Retinal pigment epithelial cell (primary cell): ENCODE measurements around the gene OSBPL10.

Source experiments
- DNase-seq: peaks from one replicate; pipeline ENCODE4 v3.0.0-alpha.2; 2010; ENCODE audit warnings: low read depth
- H3K4me3 ChIP-seq: 2 replicates; pipeline ENCODE4 v1.5.1; 2011; ENCODE audit warnings: mild to moderate bottlenecking, low read length, control low read depth, moderate library complexity
- TF ChIP-seq, protein P1 (sequence below): conservative IDR thresholded peaks from 2 replicates; pipeline ENCODE4 v1.5.1; 2011; ENCODE audit warnings: low read depth, low read length, control low read depth, inconsistent platforms

The OSBPL10 gene

DNA sequence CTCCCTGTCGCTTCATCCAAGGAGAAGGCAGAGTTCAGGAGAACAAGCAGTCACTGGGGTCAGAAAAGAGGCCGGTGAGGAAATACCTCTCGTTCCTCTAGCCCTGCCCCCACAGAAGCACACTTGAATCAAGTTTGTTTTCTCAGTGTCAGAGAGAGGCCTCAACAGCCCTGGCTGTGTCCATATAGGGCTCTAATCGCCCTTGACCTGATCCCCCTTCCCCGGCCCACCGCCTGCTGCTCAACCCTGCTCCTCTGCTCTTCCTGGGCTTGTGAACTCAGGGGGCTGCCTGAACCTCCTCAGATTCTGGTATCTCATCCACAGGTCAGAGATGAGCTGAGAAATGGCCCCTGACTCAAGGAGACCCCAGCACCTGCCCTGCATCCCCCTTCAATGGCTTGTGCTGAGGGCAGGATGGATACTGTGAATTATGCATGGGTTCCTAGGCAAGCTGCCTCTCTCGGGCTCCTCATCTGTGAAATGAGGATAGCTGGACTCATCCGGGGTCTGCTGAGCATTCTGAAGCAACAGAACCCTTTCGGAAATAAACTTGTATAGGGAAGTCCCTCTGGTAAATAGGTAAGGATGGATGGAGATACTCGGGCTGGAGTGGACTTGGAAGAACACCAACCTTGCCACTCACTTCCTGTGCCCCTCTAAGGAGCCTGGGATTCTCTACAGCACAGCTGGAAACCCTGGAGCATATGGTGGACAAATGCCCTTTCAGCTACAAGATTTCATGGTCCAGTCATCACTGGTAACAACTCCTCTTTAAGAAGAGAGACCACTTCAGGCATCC lies 300.8 kb downstream of the OSBPL10 start:
- TF ChIP-seq, protein P1, sequence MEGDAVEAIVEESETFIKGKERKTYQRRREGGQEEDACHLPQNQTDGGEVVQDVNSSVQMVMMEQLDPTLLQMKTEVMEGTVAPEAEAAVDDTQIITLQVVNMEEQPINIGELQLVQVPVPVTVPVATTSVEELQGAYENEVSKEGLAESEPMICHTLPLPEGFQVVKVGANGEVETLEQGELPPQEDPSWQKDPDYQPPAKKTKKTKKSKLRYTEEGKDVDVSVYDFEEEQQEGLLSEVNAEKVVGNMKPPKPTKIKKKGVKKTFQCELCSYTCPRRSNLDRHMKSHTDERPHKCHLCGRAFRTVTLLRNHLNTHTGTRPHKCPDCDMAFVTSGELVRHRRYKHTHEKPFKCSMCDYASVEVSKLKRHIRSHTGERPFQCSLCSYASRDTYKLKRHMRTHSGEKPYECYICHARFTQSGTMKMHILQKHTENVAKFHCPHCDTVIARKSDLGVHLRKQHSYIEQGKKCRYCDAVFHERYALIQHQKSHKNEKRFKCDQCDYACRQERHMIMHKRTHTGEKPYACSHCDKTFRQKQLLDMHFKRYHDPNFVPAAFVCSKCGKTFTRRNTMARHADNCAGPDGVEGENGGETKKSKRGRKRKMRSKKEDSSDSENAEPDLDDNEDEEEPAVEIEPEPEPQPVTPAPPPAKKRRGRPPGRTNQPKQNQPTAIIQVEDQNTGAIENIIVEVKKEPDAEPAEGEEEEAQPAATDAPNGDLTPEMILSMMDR: no peak
- no peak for DNase-seq
- H3K4me3 ChIP-seq: no peak overlapping the region

DNA sequence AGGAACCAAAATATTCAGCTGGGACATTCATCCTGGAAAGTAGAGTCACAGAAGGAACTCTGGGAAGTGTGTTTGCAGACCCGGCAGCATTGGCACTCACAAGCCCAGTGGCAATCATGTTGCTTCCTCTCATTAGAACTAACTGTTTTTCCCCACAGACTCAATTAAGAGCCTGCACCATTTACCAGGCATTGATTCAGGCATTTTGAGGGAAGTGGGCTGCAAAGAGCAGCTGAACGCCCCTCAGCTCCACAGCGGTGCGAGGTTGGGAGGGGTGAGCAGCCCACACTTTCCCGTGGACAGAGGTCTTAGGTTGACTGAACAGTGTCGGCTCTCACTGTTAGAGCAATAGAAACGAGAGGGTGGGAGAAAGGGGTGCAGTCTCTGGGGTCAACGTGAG lies 304.5 kb downstream of the OSBPL10 start:
- H3K4me3 ChIP-seq: no peak overlapping the region
- TF ChIP-seq, protein P1: no peak
- no peak for DNase-seq

- DNase-seq: no peak
- TF ChIP-seq, protein P1: no peak
- no peak overlapping the region for H3K4me3 ChIP-seq
Observed at GRCh38 chr3:31673950-31674349, 307.1 kb downstream of the OSBPL10 start.

GRCh38 chr3:31671976-31672375 lies 309.1 kb downstream of the OSBPL10 start:
- no peak overlapping the region for H3K4me3 ChIP-seq
- DNase-seq: peak; percentile 2
- TF ChIP-seq, protein P1: no peak

GRCh38 chr3:31671451-31671850 lies 309.6 kb downstream of the OSBPL10 start:
- TF ChIP-seq, protein P1: no peak
- H3K4me3 ChIP-seq: no peak overlapping the region
- DNase-seq: no peak

DNA sequence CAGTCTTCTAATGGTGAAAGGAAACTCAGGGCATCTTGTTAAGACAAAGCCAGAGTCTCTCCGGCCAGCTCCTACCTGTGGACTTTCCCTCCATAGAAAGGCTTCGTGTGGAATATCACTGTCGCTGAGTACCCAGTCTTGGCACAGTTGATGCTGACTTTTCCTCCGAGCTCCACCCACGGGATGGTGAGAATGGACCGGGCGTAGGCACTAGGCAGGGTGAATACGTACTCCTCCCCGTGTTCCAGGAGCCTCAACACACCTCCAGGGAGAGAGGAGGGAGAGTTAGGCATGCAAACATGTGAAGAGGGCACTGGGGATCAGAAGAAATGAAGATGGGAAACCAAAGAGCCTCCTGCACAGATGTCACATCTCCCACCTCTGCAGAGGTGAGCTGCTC lies 310.3 kb downstream of the OSBPL10 start:
- no peak for DNase-seq
- no peak overlapping the region for H3K4me3 ChIP-seq
- TF ChIP-seq, protein P1: no peak

GRCh38 chr3:31670136-31670535 lies 310.9 kb downstream of the OSBPL10 start:
- no peak for DNase-seq
- H3K4me3 ChIP-seq: no peak overlapping the region
- TF ChIP-seq, protein P1: no peak
